H9 (cell line): Measurements from ENCODE around the gene AQP5. TPM values are rescaled to one million over a fixed set of nuclear protein-coding genes. Genes with fewer than 3 reads are reported as not detected.

Source experiments
- DNase-seq: peaks from one replicate; pipeline ENCODE4 v3.0.0-alpha.2; 2017
- H2AFZ ChIP-seq: one replicate; pipeline ENCODE4 v1.6.1; 2013; ENCODE audit warnings: mild to moderate bottlenecking, low read length, control low read depth, moderate library complexity
- H2AK5ac ChIP-seq: 2 replicates; pipeline ENCODE4 v1.6.1; 2013; ENCODE audit warnings: low read length, control low read depth, mixed read lengths; ENCODE audit not compliant: insufficient read length
- H2BK120ac ChIP-seq: one replicate; pipeline ENCODE4 v1.6.1; 2013; ENCODE audit warnings: low read depth, mild to moderate bottlenecking, low read length, control low read depth, inconsistent platforms; ENCODE audit not compliant: poor library complexity, severe bottlenecking
- H2BK12ac ChIP-seq: 2 replicates; pipeline ENCODE4 v1.6.1; 2013; ENCODE audit warnings: low read length, control low read depth, mixed read lengths, low read depth; ENCODE audit not compliant: insufficient read length
- H2BK15ac ChIP-seq: 2 replicates; pipeline ENCODE4 v1.6.1; 2013; ENCODE audit warnings: low read depth, low read length, control low read depth
- H2BK20ac ChIP-seq: one replicate; pipeline ENCODE4 v1.6.1; 2013; ENCODE audit warnings: low read depth, mild to moderate bottlenecking, low read length, control low read depth, inconsistent platforms; ENCODE audit not compliant: poor library complexity, severe bottlenecking
- H2BK5ac ChIP-seq: 2 replicates; pipeline ENCODE4 v1.6.1; 2013; ENCODE audit warnings: low read length, control low read depth, mixed read lengths; ENCODE audit not compliant: insufficient read length
- H3K14ac ChIP-seq: 2 replicates; pipeline ENCODE4 v1.6.1; 2013; ENCODE audit warnings: low read length, control low read depth; ENCODE audit not compliant: insufficient read depth
- H3K18ac ChIP-seq: 2 replicates; pipeline ENCODE4 v1.6.1; 2013; ENCODE audit warnings: low read depth, mild to moderate bottlenecking, mixed read lengths, low read length, control low read depth; ENCODE audit not compliant: insufficient read length
- H3K23ac ChIP-seq: 2 replicates; pipeline ENCODE4 v1.6.1; 2013; ENCODE audit warnings: low read length, control low read depth, mixed read lengths, low read depth; ENCODE audit not compliant: insufficient read length
- H3K23me2 ChIP-seq: 2 replicates; pipeline ENCODE4 v1.6.1; 2013; ENCODE audit warnings: low read depth, mild to moderate bottlenecking, mixed read lengths, low read length, control low read depth; ENCODE audit not compliant: insufficient read length, poor library complexity, severe bottlenecking
- H3K27ac ChIP-seq: 2 replicates; pipeline ENCODE4 v1.5.1; 2013; ENCODE audit warnings: low read length, control low read depth, mixed read lengths, low read depth; ENCODE audit not compliant: insufficient read length
- H3K27me3 ChIP-seq: 2 replicates; pipeline ENCODE4 v1.6.1; 2013; ENCODE audit warnings: low read length, control low read depth, inconsistent platforms; ENCODE audit not compliant: insufficient read depth
- H3K4ac ChIP-seq: 2 replicates; pipeline ENCODE4 v1.6.1; 2013; ENCODE audit warnings: low read depth, mild to moderate bottlenecking, control low read depth, inconsistent platforms, low read length, moderate library complexity
- H3K4me1 ChIP-seq: 2 replicates; pipeline ENCODE4 v1.6.1; 2013; ENCODE audit warnings: low read length, control low read depth, inconsistent platforms; ENCODE audit not compliant: insufficient read depth
- H3K4me2 ChIP-seq: 2 replicates; pipeline ENCODE4 v1.6.1; 2013; ENCODE audit warnings: low read length, control low read depth, mixed read lengths; ENCODE audit not compliant: insufficient read length, insufficient read depth
- H3K56ac ChIP-seq: 2 replicates; pipeline ENCODE4 v1.6.1; 2013; ENCODE audit warnings: low read depth, mild to moderate bottlenecking, mixed read lengths, low read length, control low read depth; ENCODE audit not compliant: insufficient read length
- H3K79me1 ChIP-seq: 2 replicates; pipeline ENCODE4 v1.6.1; 2013; ENCODE audit warnings: low read depth, mild to moderate bottlenecking, moderate library complexity, low read length, control low read depth, inconsistent platforms; ENCODE audit not compliant: insufficient read depth, poor library complexity, severe bottlenecking
- H3K79me2 ChIP-seq: 2 replicates; pipeline ENCODE4 v1.6.1; 2013; ENCODE audit warnings: low read length, control low read depth, inconsistent platforms; ENCODE audit not compliant: insufficient read depth
- H3K9ac ChIP-seq: 2 replicates; pipeline ENCODE4 v1.6.1; 2013; ENCODE audit warnings: low read length, control low read depth, mixed read lengths; ENCODE audit not compliant: insufficient read length; ENCODE audit errors: extremely low read depth
- H3K9me3 ChIP-seq: one replicate; pipeline ENCODE4 v1.6.1; 2013; ENCODE audit warnings: low read depth, low read length, inconsistent platforms; ENCODE audit not compliant: control insufficient read depth
- H3T11ph ChIP-seq: one replicate; pipeline ENCODE4 v1.6.1; 2013; ENCODE audit warnings: mild to moderate bottlenecking, low read length, control low read depth, inconsistent platforms
- H4K20me1 ChIP-seq: one replicate; pipeline ENCODE4 v1.6.1; 2013; ENCODE audit not compliant: control insufficient read depth, insufficient read length, insufficient read depth
- H4K5ac ChIP-seq: 2 replicates; pipeline ENCODE4 v1.6.1; 2013; ENCODE audit warnings: low read depth, mild to moderate bottlenecking, mixed read lengths, low read length, control low read depth; ENCODE audit not compliant: insufficient read length
- H4K8ac ChIP-seq: replicated peaks from 2 replicates; pipeline ENCODE4 v1.6.1; 2013; ENCODE audit warnings: low read length, control low read depth, mixed read lengths, low read depth; ENCODE audit not compliant: insufficient read length
- H4K91ac ChIP-seq: 2 replicates; pipeline ENCODE4 v1.6.1; 2013; ENCODE audit warnings: low read depth, mild to moderate bottlenecking, moderate library complexity, mixed read lengths, low read length, control low read depth; ENCODE audit not compliant: insufficient read length
- H3K27ac Mint-ChIP-seq, 3 experiments: 2 replicates in 2 of 3; 3 replicates in 1 of 3; pipeline ENCODE4 v1.8.0; 2020 to 2021; ENCODE audit warnings: mixed read lengths in 3 of 3, mild to moderate bottlenecking in 1 of 3, moderate library complexity in 1 of 3
- H3K27me3 Mint-ChIP-seq: 2 replicates; pipeline ENCODE4 v1.8.0; 2021; ENCODE audit warnings: low read depth, mild to moderate bottlenecking, moderate library complexity, mixed read lengths
- H3K36me3 Mint-ChIP-seq, 3 experiments: 2 replicates in 2 of 3; 3 replicates in 1 of 3; pipeline ENCODE4 v1.8.0; 2020 to 2021; ENCODE audit warnings: low read depth in 3 of 3, mixed read lengths in 3 of 3; ENCODE audit not compliant: insufficient read depth in 1 of 3
- H3K4me1 Mint-ChIP-seq, 2 experiments: 2 replicates each; pipeline ENCODE4 v1.8.0; 2020; ENCODE audit warnings: mixed read lengths in 2 of 2
- H3K4me3 Mint-ChIP-seq, 2 experiments: 2 replicates in 1 of 2; 3 replicates in 1 of 2; pipeline ENCODE4 v1.8.0; 2020 to 2021; ENCODE audit warnings: mild to moderate bottlenecking in 2 of 2, mixed read lengths in 2 of 2, moderate library complexity in 1 of 2
- H3K9me3 Mint-ChIP-seq, 2 experiments: 2 replicates in 1 of 2; 3 replicates in 1 of 2; pipeline ENCODE4 v1.8.0; 2020; ENCODE audit warnings: mild to moderate bottlenecking in 2 of 2, mixed read lengths in 2 of 2, moderate library complexity in 1 of 2
- CTCF ChIP-seq: fragments of 200-600 bp; sonication (generic); conservative IDR thresholded peaks from 3 replicates; pipeline ENCODE4 v1.8.0; 2021; ENCODE audit warnings: antibody characterized with exemption, mild to moderate bottlenecking
- WGBS: extraction: QIAGEN DNeasy Blood & Tissue Kit; methylation state at CpG from one replicate; pipeline ENCODE4 v1.1.7; 2013; ENCODE audit warnings: missing lambda C conversion rate, low lambda C conversion rate, mixed read lengths; ENCODE audit not compliant: insufficient read length; ENCODE audit errors: extremely low coverage; 5-methylcytosine and 5-hydroxymethylcytosine counted together
- total RNA-seq: library from RNA; stranded (reverse); gene quantifications from 2 replicates; pipeline ENCODE4 v1.2.1, GENCODE V29; 2021

Gene AQP5
- total RNA-seq, 1 experiment from 2014 or later, result 2.8 TPM

GRCh38 chr12:49973361-49973830, 11.7 kb downstream of the AQP5 start:
- Histone ChIP-seq H2BK12ac (no peak overlapping the region), H3K4me2 (no peak overlapping the region), H3K27ac (no peak overlapping the region), H3K4me1 (no peaks in the 10 kb centered on the region), H3K18ac (no peak overlapping the region), H3K79me2 (no peaks in the 10 kb centered on the region), H2AFZ (no peak overlapping the region), H2BK5ac (no peak overlapping the region), H3T11ph (no peak overlapping the region), H4K91ac (no peak overlapping the region), H3K23me2 (no peaks in the 10 kb centered on the region), H4K5ac (no peak overlapping the region), H3K79me1 (no peaks in the 10 kb centered on the region), H3K9me3 (no peaks in the 10 kb centered on the region), H3K14ac (no peak overlapping the region), H4K20me1 (no peaks in the 10 kb centered on the region), H3K56ac (no peak overlapping the region), H2BK20ac (no peak overlapping the region), H4K8ac (no peak overlapping the region), H2BK120ac (no peak overlapping the region), H3K23ac (no peak overlapping the region), H2BK15ac (no peak overlapping the region), H3K4ac (no peak overlapping the region), H3K27me3 (no peaks in the 10 kb centered on the region; the same call in 1 of the 2 replicates), H2AK5ac (no peak overlapping the region), H3K9ac (no peak overlapping the region)
- Mint-ChIP-seq H3K4me3 (no peak overlapping the region), H3K9me3 (no peaks in the 10 kb centered on the region), H3K27me3 (peaks cover 3% of the 10 kb centered on the region), H3K36me3 (no peaks in the 10 kb centered on the region), H3K27ac (no peak overlapping the region), H3K4me1 (peaks cover 5 to 13% of the 10 kb centered on the region in 2 experiments; a peak in 3 of 4 replicates)
- DNase-seq, result no peak
- WGBS, result no CpG with 5 or more reads among the region's 19 CpGs
- no peak for TF ChIP-seq CTCF
